Lower leg skin (tissue), 3 donors: Measurements from ENCODE around the gene GMPPB.
"Not testable (repeated sequence)": the region's sequence is repeated elsewhere in the genome, so short reads cannot be mapped to it uniquely, and the experiment has no call there.

Experiments used
- CTCF ChIP-seq, 3 donors: fragments of 450-650 bp; IDR thresholded peaks; one replicate each; pipeline ENCODE4 v1.5.1; 2016; ENCODE audit warnings: antibody characterized with exemption in 3 of 3, mild to moderate bottlenecking in 3 of 3, moderate library complexity in 2 of 3
- POLR2A ChIP-seq, 2 donors: fragments of 450-650 bp; IDR thresholded peaks; one replicate each; pipeline ENCODE4 v1.6.1; 2016 to 2017; ENCODE audit warnings: antibody characterized with exemption in 2 of 2, mild to moderate bottlenecking in 1 of 2, moderate library complexity in 1 of 2

- TF ChIP-seq POLR2A, CTCF (IDR thresholded peaks at IDR 0.05): not testable (repeated sequence)
These were observed 28.3 kb downstream of the GMPPB start for GRCh38 chr3:49695350-49696015.
